Activated gamma-delta T cell treated with anti-CD3 and anti-CD28 coated beads, Interleukin-2, amount 50 U/mL, for 16 hours (primary cell): ENCODE results near the gene ERC2.
"Not testable (repeated sequence)": the region's sequence is repeated elsewhere in the genome, so short reads cannot be mapped to it uniquely, and the experiment has no call there.

ENCODE experiments used
- DNase-seq: peaks from one replicate; pipeline ENCODE4 v3.0.0-alpha.2; 2020; ENCODE audit warnings: low read depth

ERC2 gene

DNA sequence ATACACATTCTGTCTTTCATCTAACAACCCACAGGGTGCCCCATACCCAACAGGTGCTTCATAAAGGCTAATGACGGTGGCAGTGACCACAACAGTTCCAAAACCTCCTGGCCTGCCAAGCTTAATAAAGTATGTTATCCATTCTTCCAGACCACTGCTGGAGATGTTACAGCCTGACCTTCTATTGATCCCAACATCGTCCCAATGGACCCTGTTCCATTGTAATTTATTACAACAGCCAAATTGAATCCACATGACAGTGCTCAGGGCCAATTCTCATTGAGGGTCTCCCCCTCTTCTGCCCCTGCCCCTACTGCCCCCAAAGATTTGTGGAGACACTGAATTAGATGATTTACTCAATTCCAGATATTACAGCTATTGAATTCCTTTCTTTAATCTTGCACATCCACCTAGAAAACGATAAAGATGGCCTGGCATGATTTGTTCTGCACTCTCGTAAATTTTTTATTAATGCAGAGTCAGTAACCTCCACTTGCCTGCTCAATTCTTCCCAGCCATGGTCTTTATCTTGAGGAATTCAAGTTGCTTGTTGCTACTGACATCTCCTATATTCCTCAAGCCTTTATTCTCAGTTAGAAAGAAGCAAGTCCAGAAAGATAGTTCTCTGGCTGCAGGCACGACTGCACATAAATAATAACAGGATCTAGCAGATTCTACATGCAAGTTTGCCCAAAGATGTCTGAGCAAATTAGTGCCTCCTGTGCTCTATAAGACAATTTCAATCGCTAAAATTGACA is 407.6 kb downstream of the ERC2 start:
- no peak for DNase-seq

DNA sequence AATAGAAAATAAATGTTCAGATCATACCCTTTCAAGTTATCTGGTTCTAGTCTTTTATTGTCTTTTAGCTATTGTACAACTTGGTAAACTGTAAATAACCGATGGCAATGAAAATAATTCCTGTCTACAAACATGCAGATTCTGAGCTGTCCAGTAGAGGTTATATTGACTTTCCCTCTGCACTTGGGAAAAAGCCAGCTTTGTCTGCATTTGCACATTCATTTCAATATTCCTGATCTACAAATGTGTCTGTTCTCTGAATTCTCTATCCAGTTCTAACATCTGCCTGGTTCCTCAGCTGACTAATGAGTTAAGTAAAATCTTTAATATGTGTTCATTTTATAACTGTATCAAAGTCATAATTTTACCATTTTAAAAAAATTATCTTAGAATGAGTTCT is 408.5 kb downstream of the ERC2 start:
- DNase-seq: no peak

DNA sequence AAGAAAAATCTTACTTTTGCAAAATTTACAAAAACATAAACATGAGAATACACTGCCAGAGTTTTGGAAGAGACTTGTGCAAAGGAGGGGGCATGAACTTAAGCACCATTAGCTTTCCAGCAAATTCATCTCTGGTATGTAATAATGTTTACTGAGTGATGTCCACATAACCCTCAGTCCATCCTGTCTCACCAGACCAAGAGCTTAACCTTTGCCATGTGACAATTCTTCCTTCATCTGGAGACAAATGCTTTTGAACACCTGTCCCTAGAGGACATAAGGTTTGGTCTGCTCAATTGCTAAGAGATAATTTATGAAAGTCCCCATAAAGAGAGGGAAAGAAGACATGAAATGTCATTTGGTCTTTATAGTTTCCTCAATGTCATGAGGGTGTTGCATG is 412.3 kb downstream of the ERC2 start:
- DNase-seq: no peak

GRCh38 chr3:56055546-56055945 is 412.7 kb downstream of the ERC2 start:
- DNase-seq: no peak

GRCh38 chr3:56054844-56055243 is 413.4 kb downstream of the ERC2 start:
- DNase-seq: no peak

- no peak for DNase-seq
Measured at GRCh38 chr3:56053727-56054126, 414.5 kb downstream of the ERC2 start.

DNA sequence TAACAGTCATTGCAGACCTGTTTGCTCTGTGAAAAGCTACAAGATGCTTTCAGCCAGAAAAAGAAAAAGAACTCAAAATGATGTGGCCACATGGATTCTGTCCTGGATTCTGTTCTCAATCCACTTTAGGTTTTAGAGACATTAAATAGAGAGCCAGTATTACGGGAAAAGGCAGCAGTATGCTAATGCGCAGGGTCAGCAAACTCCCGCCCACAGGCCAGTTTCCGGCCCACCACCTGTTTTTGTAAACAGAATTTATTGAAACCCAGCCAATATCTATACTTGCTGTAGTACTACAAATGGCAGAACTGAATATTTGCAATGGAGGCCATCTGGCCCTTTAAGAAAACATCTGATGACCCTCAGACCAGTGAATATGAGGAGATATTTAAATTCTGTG is 416.1 kb downstream of the ERC2 start:
- no peak for DNase-seq

- DNase-seq: no peak
Measured at GRCh38 chr3:56051052-56051451, 417.2 kb downstream of the ERC2 start.

DNA sequence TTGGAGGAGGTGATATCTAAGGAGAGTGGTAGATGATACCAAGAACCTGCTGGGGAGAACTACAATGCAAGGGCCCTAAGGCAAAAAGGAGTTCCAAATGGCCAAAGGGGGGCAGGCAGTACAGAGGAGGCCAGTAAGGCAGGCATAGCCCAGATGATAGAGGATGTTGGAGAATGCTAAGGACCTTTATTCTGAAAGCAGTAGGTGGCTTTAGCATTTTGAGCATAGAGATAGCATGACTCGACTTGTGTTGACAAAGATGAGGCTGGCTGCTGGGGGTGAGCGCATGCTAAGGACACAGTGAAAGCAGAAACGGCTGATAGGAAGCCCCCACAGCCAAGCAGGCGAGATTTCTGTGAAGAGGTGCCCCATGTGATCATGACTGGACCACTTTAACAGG is 419.3 kb downstream of the ERC2 start:
- DNase-seq: no peak

DNA sequence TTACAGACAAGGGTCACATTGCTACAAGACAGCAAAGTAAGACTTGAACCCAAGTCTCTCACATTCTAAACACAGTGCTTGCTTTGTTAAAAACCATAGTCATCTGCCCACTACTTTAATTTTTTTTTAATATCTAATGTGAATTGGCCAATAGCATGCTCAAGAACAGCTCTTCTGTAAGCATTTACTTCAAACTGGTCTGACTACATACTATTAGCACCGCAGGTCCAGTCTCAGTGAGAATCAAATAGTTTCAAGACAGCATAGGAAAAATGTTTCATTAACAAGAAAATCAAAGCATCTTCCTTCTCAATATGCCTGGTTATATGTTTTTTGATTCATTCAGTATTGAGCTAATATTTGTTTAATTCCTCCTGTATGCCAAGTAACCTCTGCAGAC is 419.9 kb downstream of the ERC2 start:
- DNase-seq: no peak

- DNase-seq: no peak
Measured at GRCh38 chr3:56042326-56042951, 425.8 kb downstream of the ERC2 start.

DNA sequence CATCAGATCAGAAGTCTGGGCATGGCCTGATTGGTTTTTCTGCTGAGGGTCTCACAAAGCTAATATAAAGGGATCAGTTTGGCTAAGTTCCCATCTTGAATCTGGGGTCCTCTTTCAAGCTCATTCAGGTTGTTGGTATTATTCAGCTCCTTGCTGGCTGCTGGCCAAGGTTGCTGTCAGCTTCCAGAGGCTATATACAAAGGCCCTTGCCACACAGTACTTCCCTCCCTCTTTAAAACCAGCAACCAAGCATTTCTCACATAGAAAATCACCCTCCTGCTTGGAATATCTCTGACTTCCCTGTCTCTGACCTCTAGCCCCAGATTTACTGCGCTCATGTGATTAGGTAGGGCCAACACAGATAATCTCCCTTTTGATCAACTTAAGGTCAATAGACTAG is 442.9 kb downstream of the ERC2 start:
- DNase-seq: no peak

- no peak for DNase-seq
Measured at GRCh38 chr3:56023546-56023945, 444.7 kb downstream of the ERC2 start.

DNA sequence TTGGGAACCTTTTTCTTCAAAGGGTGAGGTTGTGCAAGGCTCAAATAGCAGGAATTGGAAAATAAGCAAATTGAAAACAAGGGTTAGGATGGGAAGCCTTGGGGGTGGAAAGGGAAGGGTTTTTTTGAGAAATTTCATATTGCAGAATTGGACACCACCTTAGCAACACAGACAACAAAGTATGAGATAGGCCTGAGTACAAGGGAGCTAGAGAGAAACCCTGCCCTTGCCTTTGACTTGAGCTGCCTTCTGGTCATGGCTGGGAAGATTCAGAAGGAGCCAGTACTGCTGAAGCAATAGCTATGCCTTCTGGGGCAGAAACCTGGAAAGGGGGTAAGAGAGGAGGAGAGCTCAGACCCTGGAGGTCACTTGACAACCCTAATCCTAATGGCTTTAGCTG is 445.6 kb downstream of the ERC2 start:
- DNase-seq: no peak

DNA sequence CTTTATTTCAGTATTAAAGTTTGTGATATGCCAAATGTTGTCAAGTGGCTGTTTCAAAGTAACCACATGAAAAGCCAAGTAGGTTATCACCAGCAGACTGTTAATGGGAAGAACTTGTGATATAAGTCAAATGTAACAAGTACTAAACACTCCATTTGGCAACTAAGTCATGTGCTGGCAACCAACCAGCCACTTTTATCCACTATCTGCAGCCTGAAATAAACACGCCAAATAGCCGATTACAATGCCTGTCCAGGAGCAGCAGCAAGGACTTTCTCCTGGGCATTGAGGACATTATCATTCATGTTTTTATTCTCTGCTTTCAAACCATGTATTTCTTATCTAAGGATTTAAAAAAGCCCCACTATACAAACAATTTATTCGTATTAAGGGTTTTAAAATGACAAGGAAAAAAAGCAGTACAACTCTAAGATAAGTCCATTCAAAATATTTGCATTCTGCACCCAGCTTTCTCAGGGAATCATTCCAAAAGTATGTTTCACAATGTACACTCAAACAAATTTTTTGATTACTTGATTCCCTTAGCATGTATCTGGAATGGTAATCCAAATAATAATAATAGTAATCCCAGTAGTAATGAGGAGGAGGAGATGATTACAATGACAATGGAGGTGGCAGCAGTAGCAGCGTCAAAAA is 448.6 kb downstream of the ERC2 start:
- DNase-seq: no peak

DNA sequence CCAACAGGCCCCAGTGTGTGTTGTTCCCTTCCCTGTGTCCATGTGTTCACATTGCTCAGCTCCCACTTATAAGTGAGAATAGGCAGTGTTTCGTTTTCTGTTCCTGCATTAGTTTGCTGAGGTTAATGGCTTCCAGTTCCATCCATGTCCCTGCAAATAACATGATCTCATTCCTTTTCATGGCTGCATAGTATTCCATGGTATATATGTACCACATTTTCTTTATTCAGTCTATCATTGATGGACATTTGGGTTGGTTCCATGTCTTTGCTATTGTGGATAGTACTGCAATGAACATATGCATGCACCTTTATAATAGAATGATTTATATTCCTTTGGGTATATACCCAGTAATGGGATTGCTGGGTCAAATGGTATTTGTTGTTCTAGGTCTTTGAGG is 452.9 kb downstream of the ERC2 start:
- DNase-seq: not testable (repeated sequence)

- DNase-seq: no peak
Measured at GRCh38 chr3:56012721-56013120, 455.5 kb downstream of the ERC2 start.

- DNase-seq: no peak
Measured at GRCh38 chr3:56005196-56005805, 463.0 kb downstream of the ERC2 start.

DNA sequence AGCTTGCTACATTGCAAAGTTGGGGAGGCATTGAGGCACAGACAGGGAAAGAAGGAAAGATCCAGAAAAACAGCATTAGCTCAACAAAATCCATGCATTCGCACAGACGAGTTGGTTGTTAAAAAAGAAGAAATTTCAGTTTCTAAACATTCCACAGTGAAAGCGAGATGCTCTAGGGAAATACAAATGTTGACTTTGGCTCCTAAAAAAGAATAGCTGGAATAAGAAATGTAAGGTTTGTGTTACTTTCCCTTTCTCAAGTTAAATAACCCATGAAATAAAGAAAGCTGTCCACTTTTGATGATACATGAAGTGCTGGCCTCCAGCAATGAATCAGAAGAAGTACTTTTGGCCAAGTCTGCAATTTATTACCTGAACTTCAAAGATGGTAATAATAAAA is 465.1 kb downstream of the ERC2 start:
- no peak for DNase-seq

DNA sequence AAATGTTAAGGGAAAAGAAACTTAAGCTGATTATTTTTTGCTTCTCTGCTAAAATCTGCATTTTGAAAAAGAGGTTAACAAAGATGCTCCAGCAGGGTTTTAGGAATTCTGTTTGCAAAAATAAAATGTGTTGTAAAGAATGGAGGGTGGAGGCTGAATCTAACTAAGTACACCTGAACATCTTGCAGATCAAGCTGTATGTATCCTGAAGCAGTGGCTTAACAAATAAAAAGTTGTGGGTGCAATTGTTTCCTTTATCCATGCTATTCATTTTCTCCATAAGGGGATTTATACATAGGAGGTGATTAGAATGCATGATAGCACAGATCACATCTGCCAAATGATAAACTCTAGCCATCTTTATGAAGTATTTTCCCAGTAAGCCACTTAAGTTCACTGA is 466.3 kb downstream of the ERC2 start:
- DNase-seq: no peak

GRCh38 chr3:56001537-56001936 is 466.7 kb downstream of the ERC2 start:
- no peak for DNase-seq

DNA sequence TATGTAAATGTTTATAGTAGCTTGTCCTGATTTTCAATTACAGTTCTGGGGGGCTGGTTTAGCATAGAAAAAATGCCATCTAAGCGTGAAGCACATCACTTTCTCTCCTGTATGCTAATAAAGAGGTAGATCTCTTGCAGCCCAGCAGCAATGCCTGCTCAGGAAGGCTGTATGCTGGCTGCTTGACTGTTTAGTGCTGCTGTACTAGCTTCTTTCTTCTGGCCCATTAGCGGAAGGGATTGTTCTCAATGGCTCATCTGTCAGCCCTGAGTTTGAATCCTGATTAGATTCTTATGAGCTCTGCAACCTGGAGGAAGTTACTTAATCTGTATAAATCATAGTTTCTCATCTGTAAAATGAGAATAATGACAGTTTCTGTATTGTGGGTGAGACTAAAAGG is 478.9 kb downstream of the ERC2 start:
- DNase-seq: no peak

DNA sequence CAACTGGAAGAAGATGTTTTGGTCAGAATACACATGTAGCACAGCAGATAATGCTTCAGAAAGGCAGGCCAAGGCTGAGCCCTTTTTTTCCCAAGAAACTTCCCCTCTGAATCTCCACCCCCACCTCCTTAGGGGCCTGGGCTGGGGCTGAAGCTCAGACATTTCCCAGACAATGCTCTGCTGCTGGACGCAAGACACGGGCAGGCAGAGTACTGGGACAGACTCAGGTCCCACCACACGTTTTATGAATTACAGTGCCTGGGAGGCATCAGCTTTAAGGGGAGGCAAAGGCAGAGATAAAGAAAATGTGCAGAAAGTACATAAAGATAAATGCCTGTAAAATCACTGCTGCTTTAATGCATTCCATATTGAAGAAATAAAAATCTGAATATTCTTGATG is 479.4 kb downstream of the ERC2 start:
- DNase-seq: no peak
